ENCODE measurements around the gene CHST12.
"Not testable (repeated sequence)": the region's sequence is repeated elsewhere in the genome, so short reads cannot be mapped to it uniquely, and the experiment has no call there.

CHST12 gene

DNA sequence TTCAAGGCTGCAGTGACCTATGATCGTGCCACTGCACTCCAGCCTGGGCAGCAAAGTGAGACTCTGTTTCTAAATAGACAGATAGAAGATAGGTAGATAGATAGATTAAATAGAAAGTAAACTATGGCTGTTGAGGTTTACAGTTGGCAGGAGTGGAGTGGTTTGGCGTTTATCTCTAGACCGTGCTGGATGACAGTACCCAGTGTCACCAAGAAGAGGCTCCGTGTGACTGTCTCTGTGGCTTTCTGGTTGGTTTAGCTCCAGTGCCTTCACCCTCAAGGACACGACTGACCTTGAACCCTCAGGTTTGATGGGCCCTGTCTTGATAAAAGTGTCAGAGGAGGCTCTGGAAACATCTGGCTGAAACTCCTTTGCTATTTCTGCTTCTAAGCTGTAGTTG, 31.7 kb downstream of the CHST12 start:
- no peak for DNase-seq (ENCODE audit: low read depth, low spot score)

DNA sequence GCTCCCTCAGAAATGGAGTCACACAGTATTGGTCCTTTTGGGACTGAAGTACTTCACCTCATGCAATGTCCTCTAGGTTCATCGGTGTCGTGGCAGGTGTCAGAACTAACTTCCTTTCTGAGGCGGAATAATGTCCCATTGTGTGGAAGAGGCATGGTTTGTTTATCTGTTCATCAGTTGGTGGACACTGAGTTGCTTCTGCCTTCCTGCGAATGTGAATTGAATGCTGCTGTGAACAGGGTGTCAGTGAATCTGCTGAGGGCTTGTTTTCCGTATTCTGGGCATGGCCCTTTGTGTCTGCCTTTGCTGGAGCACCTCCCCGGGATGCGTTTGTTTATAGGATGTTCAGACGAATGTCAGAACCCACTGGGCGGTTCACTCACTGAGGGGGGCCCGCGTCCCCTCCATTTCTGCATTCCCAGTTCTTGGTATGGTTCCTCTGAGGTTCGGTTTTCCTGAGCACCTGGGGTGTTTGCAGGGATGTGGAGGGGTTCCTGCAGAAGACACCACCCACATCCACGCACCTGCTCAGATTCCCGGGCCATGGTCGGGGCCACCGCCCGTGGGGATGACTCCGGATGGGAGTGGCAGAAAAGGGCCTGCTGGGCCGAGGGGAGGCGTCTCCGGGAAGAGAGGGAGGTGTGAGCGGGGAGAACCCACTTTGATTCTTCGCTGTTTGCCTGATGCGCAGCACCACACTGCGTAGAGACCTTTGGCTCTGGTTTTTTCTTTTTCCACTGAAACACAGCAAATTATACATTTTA, 33.1 kb downstream of the CHST12 start:
- DNase-seq (ENCODE audit: low read depth, low spot score) = no peak

DNA sequence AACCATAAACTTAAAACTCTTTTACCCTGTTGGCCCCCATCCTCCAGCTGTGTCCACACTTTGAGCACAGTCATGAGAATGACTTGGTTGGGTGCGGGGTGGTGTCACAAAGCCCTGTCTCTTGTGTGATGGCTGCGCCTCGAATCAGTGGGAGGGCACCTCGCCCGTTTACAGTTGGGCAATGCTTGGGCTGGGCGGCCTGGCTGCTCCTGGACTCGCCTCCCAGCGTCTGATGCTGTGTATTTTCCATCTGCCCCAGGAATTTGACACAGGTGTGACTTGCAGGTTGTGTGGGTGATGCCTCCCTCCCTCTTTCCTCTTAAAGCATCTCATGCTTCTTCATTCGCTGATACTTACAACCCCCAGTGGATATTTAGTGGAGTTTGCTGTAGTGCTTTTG, 33.7 kb downstream of the CHST12 start:
- DNase-seq (ENCODE audit: low read depth, low spot score) = no peak

DNA sequence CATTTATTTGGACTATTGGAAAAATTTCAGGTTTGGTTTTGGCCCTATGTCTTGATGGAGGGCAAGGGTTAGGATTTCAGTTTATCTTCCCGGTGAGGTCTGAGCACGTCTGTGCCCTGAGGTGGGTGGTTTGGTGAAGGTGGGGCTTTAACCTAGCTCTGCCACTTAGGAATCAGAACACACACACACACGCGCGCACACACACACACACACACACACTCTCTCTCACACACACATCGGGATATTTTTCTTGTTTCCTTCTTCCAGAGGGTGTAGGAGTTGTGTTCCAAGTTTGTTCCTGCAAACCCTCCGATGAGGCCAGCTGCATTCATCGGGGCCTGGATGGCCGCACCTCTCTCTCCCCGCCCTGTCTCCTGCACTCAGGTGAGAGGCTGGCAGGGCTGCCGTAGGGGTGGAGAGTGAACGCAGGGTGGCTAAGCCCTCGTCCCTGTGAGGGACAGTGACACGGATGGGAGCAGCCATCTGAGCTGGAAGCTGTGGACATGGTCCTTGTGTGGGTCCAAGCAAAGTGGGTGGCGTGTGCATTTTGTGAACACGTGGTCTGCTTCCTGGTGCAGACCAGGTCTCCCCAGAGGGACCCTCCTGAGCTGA, 34.2 kb downstream of the CHST12 start:
- no peak for DNase-seq (ENCODE audit: low read depth, low spot score)

DNA sequence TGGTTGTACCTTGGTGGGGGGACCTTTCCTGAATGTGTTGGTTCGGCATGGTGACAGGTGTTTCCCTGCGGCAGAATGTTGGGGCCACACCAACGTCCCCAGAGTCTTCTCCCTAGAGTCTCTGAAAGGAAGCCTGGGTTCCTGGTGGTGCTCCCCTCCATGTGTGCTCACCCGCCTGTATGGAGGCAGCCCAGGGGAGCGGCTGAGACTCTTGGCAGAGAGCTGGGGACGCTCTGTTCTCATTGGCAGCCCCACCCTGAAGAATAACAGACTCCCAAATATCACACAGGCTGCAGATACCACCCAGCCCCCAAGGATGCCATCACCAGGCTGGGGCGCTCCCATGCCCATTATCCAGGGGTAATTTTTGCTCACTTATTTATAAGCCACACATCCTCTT, 34.8 kb downstream of the CHST12 start:
- no peak for DNase-seq (ENCODE audit: low read depth, low spot score)

DNA sequence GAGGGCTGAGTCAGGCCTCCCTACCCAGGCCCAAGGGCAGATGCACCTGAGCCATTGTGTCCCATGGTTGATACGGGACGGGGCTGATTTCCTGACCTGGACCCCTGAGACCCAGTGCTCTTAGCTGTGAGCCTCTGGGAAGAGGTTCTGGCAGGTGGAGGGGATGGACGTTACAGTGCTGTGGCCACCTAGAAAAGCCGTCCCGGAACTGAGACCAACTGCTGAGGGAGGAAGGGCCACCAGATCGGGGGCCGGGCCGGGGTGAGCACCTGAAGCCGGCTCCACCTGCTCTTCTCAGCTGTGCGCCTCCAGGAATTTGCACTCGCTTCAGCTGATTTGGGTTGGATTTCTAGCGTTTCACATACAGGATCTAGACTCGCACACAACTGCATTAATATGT, 35.4 kb downstream of the CHST12 start:
- DNase-seq (ENCODE audit: low read depth, low spot score) = no peak

DNA sequence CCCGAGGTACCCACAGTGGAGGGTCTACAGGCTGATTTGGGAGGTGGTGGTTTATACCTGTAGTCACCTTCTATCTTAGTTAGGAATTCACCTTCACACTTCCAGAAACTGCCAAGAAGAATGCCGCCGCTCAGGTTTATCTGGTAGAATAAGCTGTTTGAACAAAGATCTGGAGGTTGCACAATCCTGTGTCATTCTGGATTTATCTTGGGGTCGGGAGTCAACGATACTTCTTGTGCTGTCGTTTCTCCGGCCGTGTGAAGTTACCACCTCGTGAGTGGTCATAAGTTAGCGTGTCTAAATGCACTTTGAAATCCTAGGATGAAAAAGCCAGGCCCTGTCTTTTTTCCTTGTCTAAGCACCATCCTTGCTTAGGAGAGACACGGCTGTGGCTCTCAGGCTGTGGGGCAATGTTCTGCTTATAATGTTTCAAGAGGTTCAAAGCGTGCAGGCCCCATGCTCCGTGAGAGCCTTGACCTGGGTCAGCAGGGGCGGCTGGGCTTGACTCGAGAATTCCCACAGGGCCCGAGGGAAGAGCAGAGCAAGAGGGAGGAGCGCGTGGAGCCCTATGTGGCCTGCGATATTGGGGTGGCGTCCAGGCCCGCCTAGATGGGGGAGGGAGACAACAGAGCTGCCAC, 37.3 kb downstream of the CHST12 start:
- DNase-seq (ENCODE audit: low read depth, low spot score) = no peak

DNA sequence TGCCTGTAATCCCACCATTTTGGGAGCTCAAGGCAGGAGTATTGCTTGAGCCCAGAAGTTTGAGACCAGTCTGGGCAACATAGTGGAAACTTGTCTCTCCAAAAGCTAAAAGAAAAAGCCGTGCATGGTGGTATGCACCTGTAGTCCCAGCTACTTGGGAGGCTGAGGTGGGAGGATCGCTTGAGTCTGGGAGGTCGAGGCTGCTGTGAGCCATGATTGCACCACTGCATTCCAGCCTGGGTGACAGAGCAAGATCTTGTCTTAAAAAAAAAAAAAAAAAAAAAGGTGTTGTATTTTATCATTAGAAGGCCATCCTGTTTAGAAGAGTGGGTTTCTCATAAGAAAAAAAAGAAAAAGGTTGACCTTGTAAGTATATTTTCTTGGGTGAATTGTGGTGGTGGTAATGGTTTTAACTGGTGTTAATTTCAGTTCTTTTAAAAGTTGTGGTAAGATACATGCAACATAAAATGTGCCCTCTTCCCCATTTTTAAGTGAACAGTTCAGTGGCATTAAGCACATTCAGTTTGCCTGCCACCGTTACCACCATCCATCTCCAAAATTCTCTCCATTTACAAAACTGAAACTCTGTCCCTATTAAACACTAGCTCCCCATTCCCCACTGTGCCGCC, 38.1 kb downstream of the CHST12 start:
- DNase-seq (ENCODE audit: low read depth, low spot score) = no peak

DNA sequence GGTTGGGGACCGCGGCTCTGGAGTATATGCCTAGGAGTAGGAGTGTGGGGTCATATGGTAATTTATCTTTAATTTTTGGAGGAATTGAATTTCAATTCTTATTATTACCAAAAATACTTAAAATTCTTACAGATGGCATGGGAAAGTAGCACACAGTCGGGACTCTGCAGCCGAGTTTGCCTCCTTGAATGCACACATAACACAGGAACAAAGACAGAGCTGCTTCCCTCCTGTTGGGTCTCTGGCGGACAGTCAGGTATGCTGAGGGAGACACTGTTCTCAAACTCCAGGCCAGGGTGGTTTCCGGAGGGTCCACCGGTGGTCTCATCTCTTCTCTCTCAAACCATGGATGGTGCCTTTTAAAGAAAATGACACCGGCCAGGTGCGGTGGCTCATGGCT, 40.1 kb downstream of the CHST12 start:
- DNase-seq (ENCODE audit: low read depth, low spot score) = no peak

DNA sequence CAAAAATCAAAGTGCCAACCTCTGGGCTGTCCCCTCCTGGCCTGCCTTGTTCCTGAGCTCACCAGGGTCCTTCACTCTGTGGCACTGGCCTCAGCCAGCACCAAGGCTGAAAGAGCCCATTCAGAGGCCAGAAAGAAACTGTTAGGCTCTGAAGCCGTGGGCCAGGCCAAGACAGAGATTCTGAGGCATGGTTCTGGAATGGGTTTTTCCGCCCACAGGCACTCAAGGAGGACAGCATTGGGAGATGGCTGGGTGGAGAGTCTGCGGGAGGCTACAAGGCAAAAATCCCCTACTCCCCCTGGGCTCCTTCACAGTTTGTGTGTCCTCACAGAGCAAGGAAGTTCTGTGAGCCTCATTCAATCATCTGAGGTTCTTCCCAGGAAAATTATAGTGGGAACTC, 41.1 kb downstream of the CHST12 start:
- DNase-seq (ENCODE audit: low read depth, low spot score) = no peak

DNA sequence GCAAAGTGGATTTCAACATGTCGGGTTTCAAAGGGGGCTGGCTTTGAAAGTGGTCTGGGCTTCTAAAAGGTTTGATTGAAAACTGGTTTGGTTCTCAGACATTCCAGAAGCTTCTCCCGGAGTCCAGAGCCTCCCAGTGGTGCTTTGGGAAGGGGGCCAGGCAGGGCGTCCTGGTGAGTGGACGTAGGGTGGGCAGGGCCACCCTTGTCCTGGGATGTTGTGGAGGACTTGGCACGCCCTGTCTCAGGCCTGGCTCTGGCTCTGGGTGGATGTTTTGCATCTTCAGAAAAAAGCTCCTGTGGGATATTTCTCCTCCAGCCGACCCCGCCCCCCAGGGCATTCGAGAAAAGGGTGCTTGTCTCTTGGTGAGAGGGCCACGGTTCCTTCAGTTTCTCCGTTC, 41.6 kb downstream of the CHST12 start:
- no peak for DNase-seq (ENCODE audit: low read depth, low spot score)

DNA sequence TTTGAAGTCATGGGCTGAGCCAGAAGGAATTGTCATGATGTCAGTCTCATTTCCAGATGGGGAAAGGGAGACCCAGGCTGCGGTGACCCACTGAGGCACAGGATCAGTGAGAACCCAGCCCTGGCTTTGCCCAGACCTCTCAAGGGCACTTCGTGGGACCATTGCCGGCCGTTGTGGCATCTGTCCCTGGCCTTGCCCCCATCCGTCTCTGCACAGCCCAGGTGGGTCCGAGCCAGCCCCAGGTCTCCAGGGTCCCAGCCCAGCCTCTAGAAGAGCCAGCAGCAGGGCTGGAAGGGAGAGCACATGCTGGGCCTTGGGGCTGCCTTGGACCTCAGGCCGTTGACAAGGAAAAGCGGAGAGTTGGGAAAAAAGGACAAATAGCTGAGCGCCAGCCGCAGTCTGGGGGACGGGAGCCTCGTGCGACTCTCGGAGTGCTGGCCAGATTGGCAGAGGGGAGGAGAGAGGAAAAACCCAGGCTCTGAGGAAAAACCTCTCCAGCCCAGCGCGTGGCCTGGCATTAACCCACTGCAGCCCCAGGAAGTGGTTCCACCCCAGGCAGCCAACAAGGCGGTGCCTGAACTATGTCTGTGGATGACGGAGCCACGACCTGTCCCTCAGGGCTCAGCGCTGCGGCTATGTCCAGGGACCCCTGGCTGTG, 42.6 kb downstream of the CHST12 start:
- DNase-seq (ENCODE audit: low read depth, low spot score) = no peak

DNA sequence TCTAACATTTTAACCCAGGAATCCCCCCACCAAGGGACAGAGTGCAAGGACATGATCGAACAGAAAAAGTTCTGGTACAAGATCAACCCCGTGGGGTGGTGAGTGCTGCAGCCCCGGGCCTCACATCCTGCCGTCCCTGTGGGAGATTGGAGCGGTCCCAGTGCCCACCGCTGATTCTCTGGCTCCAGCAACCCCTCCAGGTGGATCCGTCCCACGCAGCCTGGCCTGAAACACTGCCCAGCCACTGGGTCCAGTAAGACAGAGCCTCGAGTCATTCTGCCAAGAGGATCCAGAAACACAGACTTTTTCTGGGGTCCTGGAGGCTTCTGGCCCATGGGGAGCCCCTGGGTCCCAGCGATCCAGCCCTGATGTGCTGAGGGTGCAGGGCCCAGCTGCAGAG, 43.3 kb downstream of the CHST12 start:
- DNase-seq (ENCODE audit: low read depth, low spot score) = no peak

DNA sequence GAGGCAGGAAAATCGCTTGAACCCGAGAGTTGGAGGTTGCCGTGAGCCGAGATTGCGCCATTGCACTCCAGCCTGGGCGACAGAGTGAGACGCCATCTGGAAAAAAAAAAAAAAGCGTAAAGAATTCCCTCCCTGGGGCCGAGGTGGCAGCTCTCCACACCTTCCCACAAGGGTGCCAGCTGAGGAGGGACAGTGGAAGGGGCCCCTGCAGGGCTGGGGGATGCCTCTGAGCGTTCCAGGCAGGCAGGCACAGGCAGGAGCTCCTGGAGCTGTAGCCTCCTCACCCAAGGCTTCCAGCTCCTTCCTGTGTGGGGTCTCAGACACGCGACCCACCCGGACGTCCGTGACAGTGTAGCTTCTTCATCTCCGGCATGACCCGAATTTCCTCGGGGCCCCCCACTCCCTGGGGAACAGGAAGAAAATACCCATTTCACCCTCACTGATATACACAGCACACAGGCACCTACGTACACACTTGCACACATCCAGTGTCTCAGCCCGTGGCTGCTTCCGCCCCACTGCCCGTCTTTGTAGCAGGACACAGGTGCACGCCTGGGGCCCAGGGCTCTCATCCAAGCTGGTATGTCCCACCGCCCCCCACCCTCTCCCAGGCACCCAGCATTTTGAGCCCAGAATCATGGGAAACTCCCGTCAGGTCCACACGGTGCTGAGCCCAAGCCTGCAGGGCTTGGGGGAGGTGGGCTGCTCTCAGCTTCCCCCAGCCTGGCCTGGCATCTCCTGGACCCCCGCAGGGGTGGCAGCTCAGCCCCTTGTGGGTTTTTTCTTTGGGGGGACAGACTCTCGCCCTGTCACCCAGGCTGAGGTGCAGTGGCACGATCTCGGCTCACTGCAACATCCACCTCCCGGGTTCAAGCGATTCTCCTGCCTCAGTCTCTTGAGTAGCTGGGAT, 47.0 kb downstream of the CHST12 start:
- no peak for DNase-seq (ENCODE audit: low read depth, low spot score)

DNA sequence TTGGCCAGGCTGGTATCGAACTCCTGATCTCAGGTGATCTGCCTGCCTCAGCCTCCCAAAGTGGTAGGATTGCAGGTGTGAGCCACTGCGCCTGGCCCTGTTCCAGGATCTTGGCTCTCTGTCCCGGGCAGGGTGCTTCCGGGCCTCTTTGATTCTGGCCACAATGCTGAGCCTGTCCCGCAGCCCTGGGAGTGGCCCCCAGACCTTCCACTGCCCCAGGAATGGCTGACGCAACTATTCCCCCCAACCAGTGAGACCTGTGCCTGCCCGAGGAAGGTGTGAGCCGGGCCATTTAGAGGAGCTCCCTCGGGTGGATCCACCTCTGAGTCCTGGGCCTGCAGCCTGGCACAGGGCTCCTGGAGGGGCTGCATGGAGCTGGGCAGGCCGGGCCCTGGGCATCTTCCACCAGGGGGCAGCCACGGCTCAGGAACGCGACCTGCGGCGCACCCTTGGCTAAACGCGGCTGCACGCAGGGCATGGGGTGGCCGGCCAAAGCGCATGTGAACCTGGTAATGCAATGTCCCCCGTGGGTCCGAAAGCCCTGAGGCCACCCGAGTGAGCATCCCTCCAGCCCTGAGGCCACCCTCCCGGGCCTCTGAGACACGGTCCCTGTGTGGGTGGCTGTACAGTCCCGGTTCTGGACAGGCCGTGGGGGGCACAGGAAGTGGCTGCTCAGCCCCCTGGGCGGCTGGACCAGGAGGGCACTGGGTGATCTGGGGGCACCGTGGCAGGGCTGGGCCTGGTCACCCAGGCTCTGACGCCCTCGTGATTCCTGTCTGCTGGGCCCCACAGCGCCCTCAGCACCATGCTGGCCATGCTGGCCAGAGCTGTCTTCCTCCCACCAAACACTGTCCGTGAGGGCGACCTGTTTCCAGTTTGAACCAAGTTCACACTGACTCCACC, 48.0 kb downstream of the CHST12 start:
- DNase-seq (ENCODE audit: low read depth, low spot score) = peak; percentile 52

DNA sequence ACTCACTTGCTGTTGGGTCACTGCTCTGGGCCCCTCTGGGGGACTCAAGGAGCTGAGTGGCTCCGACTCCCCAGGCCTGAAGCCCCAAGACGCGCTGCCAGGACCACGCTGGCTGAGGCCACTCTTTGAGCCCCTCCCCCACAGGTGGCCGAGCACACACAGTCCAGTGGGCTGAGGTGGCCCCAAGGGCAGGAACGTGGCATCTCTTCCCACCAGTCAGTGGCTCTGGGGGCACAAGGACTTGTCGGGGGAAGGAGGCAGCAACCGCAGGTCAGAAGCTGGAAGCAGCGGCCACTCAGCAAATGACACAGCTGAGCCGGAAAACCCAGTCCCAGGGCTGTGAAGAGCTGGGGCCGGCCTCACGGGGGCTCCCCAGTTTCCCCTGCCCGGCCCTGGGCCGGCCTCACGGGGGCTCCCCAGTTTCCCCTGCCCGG, 48.7 kb downstream of the CHST12 start:
- no peak for DNase-seq (ENCODE audit: low read depth, low spot score)

DNA sequence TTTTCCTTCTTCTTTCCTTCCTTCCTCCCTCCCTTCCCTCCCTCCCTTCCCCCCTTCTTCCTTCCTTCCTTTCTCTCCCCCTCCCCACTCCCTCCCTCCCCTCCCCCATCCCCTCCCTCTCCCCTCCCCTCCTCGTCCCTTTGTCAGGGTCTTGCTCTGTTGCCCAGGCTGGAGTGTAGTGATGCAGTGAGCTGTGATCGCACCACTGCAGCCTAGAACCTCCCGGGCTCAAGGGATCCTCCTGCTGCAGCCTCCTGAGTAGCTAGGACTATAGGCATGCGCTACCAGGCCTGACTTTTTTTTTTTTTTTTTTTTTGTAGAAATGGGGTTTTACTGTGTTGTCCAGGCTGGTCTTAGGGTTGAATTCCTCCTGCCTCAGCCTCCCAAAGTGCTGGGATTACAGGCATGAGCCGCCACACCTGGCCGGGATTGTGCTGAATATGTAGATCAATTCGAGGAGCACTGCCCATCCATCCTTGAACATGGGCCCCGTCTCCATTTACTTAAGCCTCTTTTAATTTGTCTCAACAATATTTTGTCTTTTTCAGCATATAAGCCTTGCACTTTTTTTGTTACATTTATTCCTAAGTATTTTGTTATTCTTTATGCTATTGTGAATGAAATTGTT, 49.3 kb downstream of the CHST12 start:
- DNase-seq (ENCODE audit: low read depth, low spot score) = no peak

DNA sequence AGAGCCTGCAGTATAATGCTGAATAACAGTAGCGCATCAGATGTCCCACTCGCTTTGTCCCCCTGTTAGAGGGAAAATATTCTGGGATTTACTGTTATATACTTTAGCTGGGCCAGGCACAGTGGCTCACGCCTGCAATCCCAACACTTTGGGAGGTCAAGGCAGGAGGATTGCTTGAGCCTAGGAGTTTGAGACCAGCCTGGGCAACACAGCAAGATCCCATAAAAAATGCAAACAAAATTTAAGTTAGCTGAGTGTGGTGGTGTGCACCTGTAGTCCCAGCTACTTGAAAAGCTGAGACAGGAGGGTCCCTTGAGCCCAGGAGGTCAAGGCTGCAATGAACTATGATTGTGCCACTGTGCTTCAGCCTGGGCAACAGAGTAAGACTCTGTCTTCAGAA, 50.4 kb downstream of the CHST12 start:
- not testable (repeated sequence) for DNase-seq (ENCODE audit: low read depth, low spot score)

DNA sequence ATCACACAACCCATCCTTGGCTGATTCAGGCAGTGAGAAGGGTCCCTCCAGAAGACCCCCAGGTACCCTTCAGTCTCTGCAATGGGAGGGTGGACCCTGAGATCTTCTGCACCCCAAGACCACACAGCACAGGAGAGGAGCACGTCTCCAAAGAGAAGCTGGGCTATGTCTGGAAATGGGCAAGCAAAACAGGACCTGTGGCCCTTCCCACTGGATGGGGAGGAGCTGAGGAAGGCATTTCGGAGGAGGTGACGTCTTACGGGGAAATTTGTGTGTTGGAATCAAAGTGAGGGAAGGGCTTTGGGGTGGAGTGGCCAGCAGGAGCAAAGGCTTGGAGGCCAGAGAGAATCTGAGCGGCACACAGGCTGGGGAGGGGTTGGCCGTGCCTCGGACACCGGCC, 56.3 kb downstream of the CHST12 start:
- no peak for DNase-seq (ENCODE audit: low read depth, low spot score)

DNA sequence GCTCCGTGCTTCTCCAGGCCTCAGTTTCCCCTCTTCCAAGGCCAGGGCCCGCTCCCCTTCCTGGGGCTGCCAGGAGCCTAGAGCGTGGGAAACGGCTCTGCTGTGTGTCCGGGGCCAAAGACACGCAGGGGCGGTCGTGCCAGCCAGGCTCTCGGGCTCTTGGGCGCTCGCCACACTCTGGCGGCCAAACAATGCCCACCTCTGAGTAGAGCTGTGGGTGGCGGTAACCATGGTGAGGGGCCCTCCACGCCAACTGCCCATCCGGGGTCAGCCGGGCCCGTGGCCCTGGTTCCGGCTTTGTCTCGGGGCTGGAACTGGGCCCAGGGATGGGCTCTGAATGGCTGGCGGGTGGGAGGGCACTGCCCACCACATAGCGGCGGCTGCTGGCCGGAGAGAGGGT, 56.8 kb downstream of the CHST12 start:
- no peak for DNase-seq (ENCODE audit: low read depth, low spot score)

All from activated CD4-positive, CD25-positive, alpha-beta regulatory T cell treated with anti-CD3 and anti-CD28 coated beads, Interleukin-2, amount 50 U/mL, for 16 hours (primary cell).